Activated CD4-positive, alpha-beta T cell treated with anti-CD3 and anti-CD28 coated beads, Interleukin-2, Interleukin-6, amounts not matched to agents 100 ng/mL and 50 ng/mL, durations not matched to agents 16 hours and 8 hours (primary cell): ENCODE measurements around the gene CCDC85B.

Source experiments
- DNase-seq: peaks from one replicate; pipeline ENCODE4 v3.0.0-alpha.2; 2020

The CCDC85B gene

GRCh38 chr11:65887723-65888162, 2.7 kb upstream of the CCDC85B start:
- DNase-seq = no peak

- peak; percentile 99 for DNase-seq
These were observed 2.2 kb upstream of the CCDC85B start, which contains the start of gene FIBP for GRCh38 chr11:65888163-65888814. Gene FIBP (minus strand): TSS chr11:65888471. CDS start chr11:65888418, 53 bp downstream.

- peak; percentile 62 for DNase-seq
These were observed 1.0 kb downstream of the CCDC85B start for GRCh38 chr11:65891219-65892136.

- DNase-seq = peak; percentile 57
These were observed 1.7 kb downstream of the CCDC85B start for GRCh38 chr11:65892137-65892540.

GRCh38 chr11:65892661-65893317, 2.3 kb downstream of the CCDC85B start:
- no peak for DNase-seq

GRCh38 chr11:65894034-65894591, 3.6 kb downstream of the CCDC85B start:
- peak; percentile 71 for DNase-seq

GRCh38 chr11:65895482-65895981, 5.1 kb downstream of the CCDC85B start:
- no peak for DNase-seq

- no peak for DNase-seq
These were observed 5.8 kb downstream of the CCDC85B start for GRCh38 chr11:65896034-65896999.

GRCh38 chr11:65897020-65897471, 6.6 kb downstream of the CCDC85B start:
- no peak for DNase-seq

- DNase-seq = no peak
These were observed 8.3 kb downstream of the CCDC85B start for GRCh38 chr11:65898656-65899355.

GRCh38 chr11:65899356-65900124, 9.1 kb downstream of the CCDC85B start:
- DNase-seq = peak; percentile 81

GRCh38 chr11:65900125-65900898, 9.8 kb downstream of the CCDC85B start, which contains the start of gene FOSL1:
Gene FOSL1 (minus strand): TSS chr11:65900388. CDS start chr11:65900339, 49 bp downstream.
- DNase-seq = peak; percentile 95

GRCh38 chr11:65900899-65901180, 10.4 kb downstream of the CCDC85B start:
- DNase-seq = no peak

- no peak for DNase-seq
These were observed 12.6 kb downstream of the CCDC85B start for GRCh38 chr11:65903068-65903481.

- DNase-seq = no peak
These were observed 13.2 kb downstream of the CCDC85B start for GRCh38 chr11:65903715-65904114.

GRCh38 chr11:65906602-65907001, 16.1 kb downstream of the CCDC85B start:
- no peak for DNase-seq

GRCh38 chr11:65907878-65908277, 17.4 kb downstream of the CCDC85B start:
- DNase-seq = no peak

- DNase-seq = no peak
These were observed 21.5 kb downstream of the CCDC85B start for GRCh38 chr11:65911682-65912568.
